HepG2 (cell line): ENCODE measurements around the gene RSF1. TPM values are rescaled to one million over a fixed set of nuclear protein-coding genes. Genes with fewer than 3 reads are reported as not detected.

Experiments
- CREBL2 ChIP-seq: sonication (generic); formaldehyde crosslinking; IDR thresholded peaks from 2 replicates; pipeline ENCODE4 v1.8.1; 2023; ENCODE audit warnings: missing genetic modification reagents, mild to moderate bottlenecking, borderline replicate concordance
- DDIT3 ChIP-seq: sonication (generic); formaldehyde crosslinking; IDR thresholded peaks from 2 replicates; pipeline ENCODE4 v1.4.0; 2020; ENCODE audit warnings: mild to moderate bottlenecking, missing genetic modification reagents
- DZIP1 ChIP-seq: sonication (generic); formaldehyde crosslinking; IDR thresholded peaks from 2 replicates; pipeline ENCODE4 v1.5.0; 2020; ENCODE audit warnings: mild to moderate bottlenecking, missing genetic modification reagents
- GABPB1 ChIP-seq: IDR thresholded peaks from 2 replicates; pipeline ENCODE4 v1.6.1; 2016; ENCODE audit warnings: mild to moderate bottlenecking, missing genetic modification reagents, moderate library complexity, missing compliant biosample characterization
- HOMEZ ChIP-seq: IDR thresholded peaks from 2 replicates; pipeline ENCODE4 v1.6.1; 2016; ENCODE audit warnings: low read depth
- JUND ChIP-seq: sonication (generic); formaldehyde crosslinking; IDR thresholded peaks from 2 replicates; pipeline ENCODE4 v1.8.0; 2022; ENCODE audit warnings: mild to moderate bottlenecking, missing genetic modification reagents
- MAFG ChIP-seq: sonication (generic); formaldehyde crosslinking; IDR thresholded peaks from 2 replicates; pipeline ENCODE4 v1.5.1; 2020; ENCODE audit warnings: mild to moderate bottlenecking, missing genetic modification reagents
- MED13 ChIP-seq: sonication (generic); formaldehyde crosslinking; IDR thresholded peaks from 2 replicates; pipeline ENCODE4 v1.5.0; 2020; ENCODE audit warnings: missing genetic modification reagents
- MZF1 ChIP-seq: sonication (generic); formaldehyde crosslinking; IDR thresholded peaks from 2 replicates; pipeline ENCODE4 v1.8.1; 2023; ENCODE audit warnings: mild to moderate bottlenecking, missing genetic modification reagents, borderline replicate concordance
- PHF8 ChIP-seq: sonication (generic); formaldehyde crosslinking; IDR thresholded peaks from 2 replicates; pipeline ENCODE4 v1.5.0; 2020; ENCODE audit warnings: missing genetic modification reagents
- REXO4 ChIP-seq: sonication (generic); formaldehyde crosslinking; IDR thresholded peaks from 2 replicates; pipeline ENCODE4 v1.8.0; 2022; ENCODE audit warnings: missing genetic modification reagents, mild to moderate bottlenecking, borderline replicate concordance
- RFXANK ChIP-seq: IDR thresholded peaks from 2 replicates; pipeline ENCODE4 v1.6.1; 2016
- SAP130 ChIP-seq: IDR thresholded peaks from 2 replicates; pipeline ENCODE4 v1.6.1; 2016; ENCODE audit warnings: low read depth
- TFE3 ChIP-seq: IDR thresholded peaks from 2 replicates; pipeline ENCODE4 v1.6.1; 2016
- TRAFD1 ChIP-seq: sonication (generic); formaldehyde crosslinking; IDR thresholded peaks from 2 replicates; pipeline ENCODE4 v1.5.1; 2020; ENCODE audit warnings: missing genetic modification reagents, mild to moderate bottlenecking, borderline replicate concordance
- ZNF282 ChIP-seq: fragments of 450-650 bp; IDR thresholded peaks from 2 replicates; pipeline ENCODE4 v1.6.1; 2018; ENCODE audit not compliant: partially characterized antibody
- ZNF44 ChIP-seq: sonication (generic); formaldehyde crosslinking; IDR thresholded peaks from 2 replicates; pipeline ENCODE4 v1.5.1; 2020; ENCODE audit warnings: mild to moderate bottlenecking, missing genetic modification reagents
- ZNF501 ChIP-seq: sonication (generic); formaldehyde crosslinking; IDR thresholded peaks from 2 replicates; pipeline ENCODE4 v1.5.1; 2020; ENCODE audit warnings: mild to moderate bottlenecking, moderate library complexity, missing genetic modification reagents
- ZNF550 ChIP-seq: sonication (generic); formaldehyde crosslinking; IDR thresholded peaks from 2 replicates; pipeline ENCODE4 v1.4.0; 2020; ENCODE audit warnings: mild to moderate bottlenecking, missing genetic modification reagents, borderline replicate concordance
- ZNF629 ChIP-seq: sonication (generic); formaldehyde crosslinking; conservative IDR thresholded peaks from 2 replicates; pipeline ENCODE4 v1.5.0; 2020; ENCODE audit warnings: missing genetic modification reagents
- ZNF713 ChIP-seq: sonication (generic); formaldehyde crosslinking; IDR thresholded peaks from 2 replicates; pipeline ENCODE4 v1.4.0; 2020; ENCODE audit warnings: mild to moderate bottlenecking, missing genetic modification reagents
- ZNF737 ChIP-seq: sonication (generic); formaldehyde crosslinking; IDR thresholded peaks from 2 replicates; pipeline ENCODE4 v1.5.0; 2020; ENCODE audit warnings: missing genetic modification reagents, mild to moderate bottlenecking, borderline replicate concordance
- ZSCAN20 ChIP-seq: sonication (generic); formaldehyde crosslinking; IDR thresholded peaks from 2 replicates; pipeline ENCODE4 v1.4.0; 2020; ENCODE audit warnings: missing genetic modification reagents, mild to moderate bottlenecking, borderline replicate concordance
- polyA plus RNA-seq, 8 experiments: library from polyadenylated mRNA; depleted of rRNA in 3 of 8; stranded (reverse) in 7 of 8; unstranded in 1 of 8; fragments of >200 nt; fragmentation: Illumina TruSeq in 4 of 8; extraction: Trizol in 4 of 8; gene quantifications; 2 replicates each; pipeline versions ENCODE4 v1.2.1 to v1.2.3, GENCODE V29; 2011 to 2016; ENCODE audit warnings: low read depth in 4 of 8, missing spikeins in 1 of 8, mixed read lengths in 1 of 8; ENCODE audit not compliant: insufficient read depth in 1 of 8
- total RNA-seq, 5 experiments: library from RNA; depleted of rRNA; stranded (reverse); fragments of >200 nt; fragmentation: Illumina TruSeq; extraction: Trizol; gene quantifications; 2 replicates each; pipeline ENCODE4 v1.2.3, GENCODE V29; 2016; ENCODE audit warnings: low read depth in 1 of 5

RSF1 gene
- total and polyA plus RNA-seq, 2 of the 13 experiments (the other 11 are each of a cell fraction or from before 2014, with no cell fraction given) = 15.5 to 33.1 TPM

GRCh38 chr11:77779935-77780334 is 40.6 kb downstream of the RSF1 start (continued):
- TF ChIP-seq MAFG (CRISPR knock-in tag) (no peak), CREBL2 (CRISPR knock-in tag) (no peak), ZNF629 (CRISPR knock-in tag) (peak; percentile 91), ZSCAN20 (no peak), ZNF737 (CRISPR knock-in tag) (no peak), ZNF713 (CRISPR knock-in tag) (no peak), DZIP1 (CRISPR knock-in tag) (no peak), REXO4 (no peak), GABPB1 (CRISPR knock-in tag) (no peak), ZNF44 (CRISPR knock-in tag) (no peak), MED13 (CRISPR knock-in tag) (no peak), RFXANK (CRISPR knock-in tag) (0 out of 2 replicates have a peak, but pooled peaks have one; percentile 18), DDIT3 (CRISPR knock-in tag) (no peak), ZNF501 (no peak), ZNF282 (no peak), HOMEZ (CRISPR knock-in tag) (0 out of 2 replicates have a peak, but pooled peaks have one; percentile 45), PHF8 (no peak), MZF1 (CRISPR knock-in tag) (no peak), TFE3 (CRISPR knock-in tag) (0 out of 2 replicates have a peak, but pooled peaks have one; percentile 39), JUND (CRISPR knock-in tag) (no peak), TRAFD1 (CRISPR knock-in tag) (no peak), SAP130 (CRISPR knock-in tag) (peak; percentile 57), ZNF550 (CRISPR knock-in tag) (no peak)
